Measurements from ENCODE around the gene TTLL8.

DNA sequence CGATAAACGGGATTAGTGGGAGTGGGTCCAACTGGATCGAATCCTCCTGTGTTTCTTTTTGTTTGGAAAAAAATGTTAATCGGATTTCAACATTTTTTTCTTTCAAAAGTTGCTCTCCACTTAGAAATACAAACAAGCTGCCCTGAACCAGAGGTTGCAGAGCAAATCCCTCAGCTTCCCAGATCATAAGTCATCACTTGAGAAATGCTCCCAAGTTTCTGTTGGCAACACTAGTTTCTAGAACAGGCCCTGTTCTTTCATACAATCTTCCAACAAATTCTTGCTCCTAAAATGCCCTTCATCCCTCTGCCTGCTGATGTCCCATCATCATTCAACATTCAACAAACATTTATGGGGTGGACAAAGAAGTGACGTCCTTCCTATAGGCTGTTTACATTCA, 28.4 kb upstream of the TTLL8 start:
- TF ChIP-seq POLR2A (IDR thresholded peaks at IDR 0.05; ENCODE audit: control extremely low read depth in 1 of 2, low read depth in 2 of 2, low read length in 2 of 2) (no peak), EZH2 (IDR thresholded peaks at IDR 0.05; ENCODE audit: low read depth, low read length, severe bottlenecking) (no peak), ASH2L (IDR thresholded peaks at IDR 0.05; ENCODE audit: low read length) (no peak), JUN (IDR thresholded peaks at IDR 0.05; ENCODE audit: low read depth, low read length) (no peak)
- TF ChIP-seq, protein P1, sequence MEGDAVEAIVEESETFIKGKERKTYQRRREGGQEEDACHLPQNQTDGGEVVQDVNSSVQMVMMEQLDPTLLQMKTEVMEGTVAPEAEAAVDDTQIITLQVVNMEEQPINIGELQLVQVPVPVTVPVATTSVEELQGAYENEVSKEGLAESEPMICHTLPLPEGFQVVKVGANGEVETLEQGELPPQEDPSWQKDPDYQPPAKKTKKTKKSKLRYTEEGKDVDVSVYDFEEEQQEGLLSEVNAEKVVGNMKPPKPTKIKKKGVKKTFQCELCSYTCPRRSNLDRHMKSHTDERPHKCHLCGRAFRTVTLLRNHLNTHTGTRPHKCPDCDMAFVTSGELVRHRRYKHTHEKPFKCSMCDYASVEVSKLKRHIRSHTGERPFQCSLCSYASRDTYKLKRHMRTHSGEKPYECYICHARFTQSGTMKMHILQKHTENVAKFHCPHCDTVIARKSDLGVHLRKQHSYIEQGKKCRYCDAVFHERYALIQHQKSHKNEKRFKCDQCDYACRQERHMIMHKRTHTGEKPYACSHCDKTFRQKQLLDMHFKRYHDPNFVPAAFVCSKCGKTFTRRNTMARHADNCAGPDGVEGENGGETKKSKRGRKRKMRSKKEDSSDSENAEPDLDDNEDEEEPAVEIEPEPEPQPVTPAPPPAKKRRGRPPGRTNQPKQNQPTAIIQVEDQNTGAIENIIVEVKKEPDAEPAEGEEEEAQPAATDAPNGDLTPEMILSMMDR (IDR thresholded peaks at IDR 0.05; ENCODE audit: control extremely low read depth in 1 of 3, insufficient read depth in 1 of 3, low read depth in 1 of 3, low read length in 3 of 3) = no peak

Data from H1 (cell line).